AG04450 (cell line): ENCODE measurements around the gene PRIM1. TPM values are rescaled to one million over a fixed set of nuclear protein-coding genes. Genes with fewer than 3 reads are reported as not detected.

Experiments
- CTCF ChIA-PET: fragments of 300-600, 350-600 bp; formaldehyde crosslinking; extraction: SDS; loops from one replicate; lab custom pipeline; 2022; ENCODE audit warnings: antibody characterized with exemption, inconsistent platforms; lab: Charles Lee
- POLR2A ChIA-PET: fragments of 350-600 bp; formaldehyde crosslinking; extraction: SDS; loops from one replicate; lab custom pipeline; 2021; ENCODE audit warnings: antibody characterized with exemption, inconsistent platforms; lab: Yijun Ruan, JAX
- DNase-seq: peaks from one replicate; pipeline ENCODE4 v3.0.0-alpha.2; 2011; ENCODE audit warnings: low read depth, low spot score
- H3K27ac ChIP-seq: one replicate; pipeline ENCODE4 v1.5.1; 2012; ENCODE audit warnings: low read depth, low read length, control low read depth
- H3K27me3 ChIP-seq: one replicate; pipeline ENCODE4 v1.6.0; 2012; ENCODE audit warnings: low read length; ENCODE audit not compliant: control insufficient read depth, insufficient read depth
- H3K4me3 ChIP-seq: 2 replicates; pipeline ENCODE4 v1.5.1; 2011; ENCODE audit warnings: mild to moderate bottlenecking, low read depth, low read length, control low read depth
- H3K9me3 ChIP-seq: 2 replicates; pipeline ENCODE4 v1.5.1; 2012; ENCODE audit warnings: low read length; ENCODE audit not compliant: control insufficient read depth, insufficient read depth
- CTCF ChIP-seq: IDR thresholded peaks from 2 replicates; pipeline ENCODE4 v1.5.1; 2011; ENCODE audit warnings: low read depth, low read length, control low read depth, inconsistent platforms
- polyA plus RNA-seq: library from polyadenylated mRNA; depleted of rRNA; stranded (reverse); fragments of >200 nt; gene quantifications from 2 replicates; pipeline ENCODE4 v1.2.3, GENCODE V29; 2011

Gene PRIM1
- polyA plus RNA-seq, 1 experiment, result 6.2 TPM

GRCh38 chr12:56772625-56773024 lies 20.5 kb upstream of the PRIM1 start:
- Histone ChIP-seq H3K4me3 (no peak overlapping the region), H3K27ac (no peak overlapping the region), H3K27me3 (no peaks in the 10 kb centered on the region), H3K9me3 (no peaks in the 10 kb centered on the region; the same call in 1 of the 2 replicates)
- CTCF ChIA-PET, result interaction anchor here (0.6 to 0.7 kb wide), 2 partner anchors 9 to 861 kb away, joined by 3 to 4 read pairs; no protein-coding TSS in a partner anchor
- no peak for TF ChIP-seq CTCF
- no peak for DNase-seq
- POLR2A ChIA-PET, result no interaction called here

- H3K9me3 ChIP-seq, result no peaks in the 10 kb centered on the region
- H3K27me3 ChIP-seq, result no peaks in the 10 kb centered on the region
- ChIA-PET POLR2A (no interaction called here), CTCF (interaction anchor here (0.7 kb wide), 1 partner anchor 12 kb away, joined by 3 read pairs; no protein-coding TSS in a partner anchor)
- no peak overlapping the region for H3K4me3 ChIP-seq
- TF ChIP-seq CTCF, result no peak
- DNase-seq, result no peak
- H3K27ac ChIP-seq, result no peak overlapping the region
Observed at GRCh38 chr12:56769868-56770267, 17.7 kb upstream of the PRIM1 start.

- no peaks in the 10 kb centered on the region for H3K27me3 ChIP-seq
- H3K4me3 ChIP-seq, result no peak overlapping the region
- ChIA-PET POLR2A (interaction anchor here (0.6 kb wide), 2 partner anchors 16 to 61 kb away, joined by 3 to 6 read pairs; no protein-coding TSS in a partner anchor), CTCF (interaction anchor here (0.6 kb wide), 1 partner anchor 83 kb away, joined by 3 read pairs; no protein-coding TSS in a partner anchor)
- H3K9me3 ChIP-seq, result no peaks in the 10 kb centered on the region
- no peak for DNase-seq
- no peak for TF ChIP-seq CTCF
- H3K27ac ChIP-seq, result no peak overlapping the region
Observed at GRCh38 chr12:56768424-56768823, 16.3 kb upstream of the PRIM1 start.

GRCh38 chr12:56766535-56766934 lies 14.4 kb upstream of the PRIM1 start:
- ChIA-PET POLR2A (no interaction called here), CTCF (interaction anchor here (0.7 kb wide), 1 partner anchor 8 kb away, joined by 3 read pairs; no protein-coding TSS in a partner anchor)

More at GRCh38 chr12:56766535-56766934, 14.4 kb upstream of the PRIM1 start:
- Histone ChIP-seq H3K27ac (no peak overlapping the region), H3K9me3 (no peaks in the 10 kb centered on the region), H3K27me3 (no peaks in the 10 kb centered on the region), H3K4me3 (no peak overlapping the region)
- no peak for DNase-seq
- no peak for TF ChIP-seq CTCF
